Measurements from ENCODE around the gene PRF1.
"Not testable (repeated sequence)": the region's sequence is repeated elsewhere in the genome, so short reads cannot be mapped to it uniquely, and the experiment has no call there.

The PRF1 gene

GRCh38 chr10:70634011-70634410 lies 31.5 kb upstream of the PRF1 start:
- TF ChIP-seq CTCF (IDR thresholded peaks at IDR 0.05; ENCODE audit: extremely low read depth, missing control alignments), result no peak
- DNase-seq (ENCODE audit: low spot score), result no peak

DNA sequence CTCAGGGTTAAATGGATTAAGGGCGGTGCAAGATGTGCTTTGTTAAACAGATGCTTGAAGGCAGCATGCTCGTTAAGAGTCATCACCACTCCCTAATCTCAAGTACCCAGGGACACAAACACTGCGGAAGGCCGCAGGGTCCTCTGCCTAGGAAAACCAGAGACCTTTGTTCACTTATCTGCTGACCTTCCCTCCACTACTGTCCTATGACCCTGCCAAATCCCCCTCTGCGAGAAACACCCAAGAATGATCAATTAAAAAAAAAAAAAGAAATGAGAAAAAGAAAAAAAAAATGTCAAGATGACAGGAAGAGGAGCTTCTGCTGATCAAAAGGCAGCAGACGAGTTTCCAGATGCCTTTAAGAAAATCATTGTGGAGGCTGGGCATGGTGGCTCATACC lies 29.2 kb upstream of the PRF1 start:
- not testable (repeated sequence) for DNase-seq (ENCODE audit: low spot score)

- no peak for DNase-seq (ENCODE audit: low spot score)
- TF ChIP-seq CTCF (IDR thresholded peaks at IDR 0.05; ENCODE audit: extremely low read depth, missing control alignments), result no peak
Observed at GRCh38 chr10:70629338-70629737, 26.8 kb upstream of the PRF1 start.

DNA sequence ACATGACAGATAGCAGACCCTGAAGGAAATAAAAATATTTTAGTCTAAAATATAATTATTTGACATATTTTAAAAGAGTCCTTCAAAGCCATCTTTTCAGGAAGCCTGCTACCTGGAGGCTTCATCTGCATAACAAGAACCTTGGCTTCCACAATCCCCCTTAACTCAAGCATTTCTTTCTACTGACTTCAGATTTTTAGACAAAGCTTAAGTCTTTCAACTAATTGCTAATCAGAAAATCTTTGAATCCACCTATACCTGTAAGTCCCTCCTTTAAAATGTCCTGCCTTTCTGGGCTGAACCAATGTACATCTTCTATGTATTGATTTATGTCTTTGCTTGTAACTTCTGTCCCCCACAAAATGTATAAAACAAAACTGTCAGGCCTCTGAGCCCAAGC lies 23.5 kb upstream of the PRF1 start:
- no peak for DNase-seq (ENCODE audit: low spot score)
- no peak for TF ChIP-seq CTCF (IDR thresholded peaks at IDR 0.05; ENCODE audit: extremely low read depth, missing control alignments)

DNA sequence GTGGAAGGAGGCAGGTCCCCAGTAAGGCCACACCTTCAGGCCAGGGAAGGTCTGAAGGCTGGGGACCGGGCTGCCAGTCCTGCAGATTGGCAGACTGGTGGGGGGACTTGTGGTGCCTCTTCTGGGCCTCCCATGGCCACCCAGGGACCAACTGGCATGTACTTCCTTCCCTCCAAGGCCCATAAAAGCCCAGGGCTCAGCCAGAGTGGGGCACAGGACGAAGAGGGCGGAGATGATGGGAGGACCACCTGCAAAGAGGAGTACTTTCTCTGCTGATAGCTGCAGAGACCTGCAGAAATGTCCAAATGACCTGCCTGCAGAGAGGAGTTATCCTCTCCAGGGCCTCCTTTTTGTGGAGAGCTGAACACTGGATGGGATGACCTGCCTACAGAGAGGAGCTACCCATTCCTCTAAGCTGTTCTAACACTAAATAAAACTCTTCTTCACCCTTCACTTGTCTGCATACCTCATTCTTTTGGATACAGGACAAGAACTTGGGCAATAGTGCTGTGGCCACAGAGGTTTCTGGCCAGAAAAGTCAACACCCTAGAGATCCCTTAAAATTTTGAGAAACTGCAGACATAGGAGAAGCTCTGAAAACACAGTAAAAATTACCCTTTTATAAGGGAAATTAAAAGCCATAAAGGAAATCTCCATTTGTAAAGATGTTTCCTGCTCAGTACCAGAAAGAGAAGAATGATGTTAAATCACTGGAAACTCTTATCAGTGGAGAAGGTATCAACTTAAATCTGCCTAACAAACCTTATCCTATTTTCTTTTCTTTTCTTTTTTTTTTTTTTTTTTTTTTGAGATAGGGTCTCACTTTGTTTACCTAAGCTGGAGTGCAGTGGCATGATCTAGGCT lies 20.7 kb upstream of the PRF1 start:
- no peak for TF ChIP-seq CTCF (IDR thresholded peaks at IDR 0.05; ENCODE audit: extremely low read depth, missing control alignments)
- no peak for DNase-seq (ENCODE audit: low spot score)

DNA sequence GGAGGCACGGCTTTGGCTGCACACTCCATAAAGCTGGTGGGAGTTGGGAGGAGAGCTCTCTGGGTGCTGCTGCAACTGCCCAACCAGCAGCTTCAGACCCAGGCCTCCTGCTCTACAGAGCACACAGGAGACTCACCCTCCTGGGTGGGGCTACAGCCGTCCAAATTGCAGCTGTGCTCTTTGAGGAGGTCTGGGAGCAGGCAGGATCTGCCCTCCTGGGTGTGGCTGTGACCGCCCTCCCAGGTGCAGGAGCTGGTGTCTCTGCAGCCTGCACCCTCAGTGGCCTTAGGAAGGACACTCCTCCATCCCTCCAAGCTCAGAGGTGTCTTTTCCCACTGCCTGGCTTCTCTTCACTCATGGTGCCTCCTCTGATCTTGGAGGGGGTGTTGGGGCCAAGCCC lies 20.0 kb upstream of the PRF1 start:
- DNase-seq (ENCODE audit: low spot score), result no peak
- TF ChIP-seq CTCF (IDR thresholded peaks at IDR 0.05; ENCODE audit: extremely low read depth, missing control alignments), result no peak

DNA sequence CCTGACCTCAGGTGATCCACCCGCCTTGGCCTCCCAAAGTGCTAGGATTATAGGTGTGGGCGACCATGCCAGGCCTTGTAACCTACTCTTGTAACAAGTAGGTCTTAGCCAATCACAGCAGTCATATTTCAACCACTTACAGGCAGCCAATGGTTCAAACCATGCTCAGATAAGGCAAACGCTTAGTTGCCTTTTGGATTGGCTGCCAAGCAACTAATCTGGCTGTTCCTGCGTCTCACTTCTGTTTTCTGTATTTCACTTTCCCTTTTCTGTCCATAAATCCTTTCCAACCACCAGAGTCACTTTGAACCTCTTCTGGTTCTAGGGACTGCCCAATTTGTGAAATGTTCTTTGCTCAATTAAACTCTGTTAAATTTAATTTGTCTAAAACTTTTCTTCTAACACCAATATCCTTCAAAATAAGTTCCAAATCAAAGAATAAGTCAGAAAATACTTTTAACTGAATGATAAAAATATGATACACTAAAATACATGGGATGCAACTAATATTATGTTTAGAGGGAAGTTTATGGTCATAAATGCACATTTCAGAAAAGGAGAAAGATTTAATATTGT lies 19.1 kb upstream of the PRF1 start:
- DNase-seq (ENCODE audit: low spot score), result no peak
- no peak for TF ChIP-seq CTCF (IDR thresholded peaks at IDR 0.05; ENCODE audit: extremely low read depth, missing control alignments)

- TF ChIP-seq CTCF (IDR thresholded peaks at IDR 0.05; ENCODE audit: extremely low read depth, missing control alignments), result no peak
- no peak for DNase-seq (ENCODE audit: low spot score)
Observed at GRCh38 chr10:70620020-70620289, 17.4 kb upstream of the PRF1 start.

Data from GM20000 (cell line).